Breast epithelium (tissue), 4 donors: ENCODE results near the gene POLD4. TPM values are rescaled to one million over a fixed set of nuclear protein-coding genes. Genes with fewer than 3 reads are reported as not detected.
A peak's percentile ranks its signal among the peaks of the same experiment; 100 is the strongest.

Experiments used
- DNase-seq, 2 donors: peaks; one replicate each; pipeline ENCODE4 v3.0.0-alpha.2; 2019; ENCODE audit warnings: low spot score in 2 of 2
- H3K27ac ChIP-seq, 2 donors: fragments of 200-600 bp; sonication (generic) in 1 of 2; one replicate each; pipeline ENCODE4 v1.5.1; 2016 to 2019; ENCODE audit warnings: mild to moderate bottlenecking in 1 of 2
- H3K27me3 ChIP-seq, 2 donors: fragments of 200-600 bp; sonication (generic) in 1 of 2; one replicate each; pipeline versions ENCODE4 v1.5.1 to v1.6.0; 2017 to 2019; ENCODE audit warnings: control low read depth in 1 of 2, mild to moderate bottlenecking in 1 of 2
- H3K36me3 ChIP-seq: fragments of 200-600 bp; one replicate; pipeline ENCODE4 v1.5.1; 2019
- H3K4me1 ChIP-seq, 2 donors: fragments of 200-600 bp; sonication (generic); one replicate each; pipeline ENCODE4 v1.5.1; 2016 to 2019; ENCODE audit warnings: control low read depth in 1 of 2
- H3K4me3 ChIP-seq, 3 donors: fragments of 200-600 bp; sonication (generic); 1 replicate in 2 of 3; 2 replicates in 1 of 3; pipeline ENCODE4 v1.5.1; 2016 to 2019; ENCODE audit warnings: mild to moderate bottlenecking in 3 of 3, moderate library complexity in 2 of 3
- H3K9me3 ChIP-seq, 2 donors: fragments of 200-600 bp; sonication (generic) in 1 of 2; one replicate each; pipeline ENCODE4 v1.5.1; 2016 to 2019; ENCODE audit warnings: control low read depth in 1 of 2
- CTCF ChIP-seq, 3 donors: fragments of 450-650 bp; IDR thresholded peaks; one replicate each; pipeline ENCODE4 v1.5.1; 2016 to 2017; ENCODE audit warnings: antibody characterized with exemption in 3 of 3, mild to moderate bottlenecking in 3 of 3, moderate library complexity in 3 of 3
- POLR2A ChIP-seq: fragments of 450-650 bp; IDR thresholded peaks from one replicate; pipeline ENCODE4 v1.6.1; 2016; ENCODE audit warnings: antibody characterized with exemption, mild to moderate bottlenecking, moderate library complexity
- POLR2AphosphoS5 ChIP-seq, 3 donors: sonication (generic); formaldehyde crosslinking; IDR thresholded peaks; one replicate each; pipeline ENCODE4 v1.6.1; 2017; ENCODE audit warnings: antibody characterized with exemption in 3 of 3
- intact Hi-C: fragments of 100-400 bp; cut with DNase I; formaldehyde crosslinking; loops from one replicate; pipeline ENCODE4 v1.15.1; 2023; ENCODE audit warnings: low total_unique reads
- total RNA-seq, 3 donors: library from RNA; depleted of rRNA; stranded (reverse); fragments of >200 nt; gene quantifications; one replicate each; pipeline ENCODE4 v1.1.0, GENCODE V29; 2016

POLD4 gene
- total RNA-seq, 3 donors from 2014 or later, result 48.7 to 91.5 (median 69.2) TPM

- intact Hi-C loops, result loop anchor here (5.0 to 10.0 kb wide), 2 partner anchors 35 to 113 kb away; partner anchors contain the start of genes CDK2AP2 and PITPNM1
- no peaks in the 10 kb centered on the region for H3K9me3 ChIP-seq
- TF ChIP-seq CTCF (IDR thresholded peaks at IDR 0.05) (no peak), POLR2A (no peak), POLR2AphosphoS5 (IDR thresholded peaks at IDR 0.05) (no peak)
- H3K27ac ChIP-seq, result peak overlapping the region; percentile 78 to 84
- peaks cover 4% of the 10 kb centered on the region in 2 donors for H3K4me1 ChIP-seq
- no peaks in the 10 kb centered on the region for H3K27me3 ChIP-seq
- H3K4me3 ChIP-seq, result peak overlapping the region; percentile 74 to 98 (median 93)
- DNase-seq, result no peak
- no peaks in the 10 kb centered on the region for H3K36me3 ChIP-seq
Measured at GRCh38 chr11:67392183-67392715, 38.9 kb upstream of the POLD4 start.

GRCh38 chr11:67391304-67392182 is 38.2 kb upstream of the POLD4 start, which contains the start of gene RAD9A:
Gene RAD9A, plus strand, starts transcription at chr11:67391986. Its CDS starts 59 bp downstream, at chr11:67392045.
- Histone ChIP-seq H3K27me3 (no peaks in the 10 kb centered on the region), H3K36me3 (no peaks in the 10 kb centered on the region), H3K9me3 (no peaks in the 10 kb centered on the region), H3K4me1 (peaks cover 4% of the 10 kb centered on the region in 2 donors), H3K4me3 (peak within 1 kb of the TSS; percentile 74 to 98 (median 93)), H3K27ac (peak within 1 kb of the TSS; percentile 78 to 84)
- DNase-seq, result peak; percentile 95
- TF ChIP-seq POLR2AphosphoS5 (IDR thresholded peaks at IDR 0.05) (peak; percentile 82 to 92 (median 86)), CTCF (IDR thresholded peaks at IDR 0.05) (peak in 1 of 3 donors; percentile 7), POLR2A (peak; percentile 36)
- intact Hi-C loops, result loop anchor here (5.0 to 10.0 kb wide), 2 partner anchors 34 to 113 kb away; partner anchors contain the start of genes CDK2AP2 and PITPNM1

GRCh38 chr11:67390947-67391303 is 37.6 kb upstream of the POLD4 start:
- Histone ChIP-seq H3K9me3 (no peaks in the 10 kb centered on the region), H3K4me3 (peak overlapping the region; percentile 74 to 98 (median 93)), H3K4me1 (peaks cover 4% of the 10 kb centered on the region in 2 donors), H3K36me3 (no peaks in the 10 kb centered on the region), H3K27ac (peak overlapping the region; percentile 78 to 84), H3K27me3 (no peaks in the 10 kb centered on the region)
- no peak for TF ChIP-seq POLR2AphosphoS5 (IDR thresholded peaks at IDR 0.05)
- no peak for DNase-seq
- intact Hi-C loops, result loop anchor here (5.0 to 10.0 kb wide), 2 partner anchors 34 to 114 kb away; partner anchors contain the start of genes CDK2AP2 and PITPNM1

DNA sequence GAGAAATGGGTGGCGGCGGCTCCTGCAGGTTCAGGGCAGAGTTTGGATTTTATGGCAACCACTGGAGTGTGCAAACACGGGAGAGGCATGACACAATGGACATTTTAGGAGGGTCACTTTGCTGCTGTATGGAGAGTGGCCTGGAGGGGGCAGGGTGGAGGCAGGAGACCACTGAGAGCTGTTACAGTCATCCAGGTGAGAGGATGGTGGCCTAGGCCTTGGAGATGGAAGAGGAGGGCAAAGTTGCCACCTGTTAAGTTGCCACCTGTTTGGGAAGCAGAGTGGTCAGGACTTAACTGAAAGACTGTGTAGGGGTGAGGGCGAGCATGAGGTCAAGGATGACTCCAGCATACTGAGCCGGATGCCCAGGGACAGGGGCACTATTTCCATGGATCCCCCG is 36.1 kb upstream of the POLD4 start:
- intact Hi-C loops, result no loop called here
- no peaks in the 10 kb centered on the region for H3K27me3 ChIP-seq
- no peak for DNase-seq
- H3K36me3 ChIP-seq, result no peaks in the 10 kb centered on the region
- no peak overlapping the region for H3K4me3 ChIP-seq
- peaks cover 4% of the 10 kb centered on the region in 2 donors for H3K4me1 ChIP-seq
- no peak for TF ChIP-seq POLR2AphosphoS5 (IDR thresholded peaks at IDR 0.05)
- TF ChIP-seq POLR2A, result no peak
- peak in 2 of 3 donors; percentile 23 to 38 for TF ChIP-seq CTCF (IDR thresholded peaks at IDR 0.05)
- no peaks in the 10 kb centered on the region for H3K9me3 ChIP-seq
- H3K27ac ChIP-seq, result no peak overlapping the region

DNA sequence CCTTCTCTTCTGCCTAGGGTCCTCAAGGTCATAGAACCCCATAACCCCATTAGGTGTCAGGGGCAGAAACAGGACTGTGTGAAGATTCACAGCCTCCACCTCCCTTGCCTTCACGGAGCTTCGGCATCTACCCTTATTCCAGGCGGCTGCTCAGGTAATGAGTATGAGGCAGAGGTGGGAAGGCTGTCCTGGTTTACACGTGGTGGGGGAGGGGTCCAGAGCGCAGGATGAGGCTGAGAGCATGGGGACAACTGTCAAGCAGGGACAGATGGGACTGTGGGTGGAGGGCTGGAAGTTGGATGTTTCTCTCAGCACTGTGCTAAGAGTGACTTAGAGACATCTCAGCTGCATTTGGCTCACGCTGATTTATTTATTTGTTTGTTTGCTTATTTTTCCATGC is 34.2 kb upstream of the POLD4 start:
- intact Hi-C loops, result no loop called here

More for the DNA sequence above, 34.2 kb upstream of the POLD4 start:
- no peak for TF ChIP-seq POLR2A
- no peak for TF ChIP-seq CTCF (IDR thresholded peaks at IDR 0.05)
- TF ChIP-seq POLR2AphosphoS5 (IDR thresholded peaks at IDR 0.05), result no peak
- Histone ChIP-seq H3K4me3 (no peak overlapping the region), H3K36me3 (no peaks in the 10 kb centered on the region), H3K4me1 (peaks cover 1 to 2% of the 10 kb centered on the region in 2 donors), H3K27ac (no peak overlapping the region), H3K9me3 (no peaks in the 10 kb centered on the region), H3K27me3 (no peaks in the 10 kb centered on the region)
- no peak for DNase-seq
